Superior temporal gyrus (tissue), 1 donor: ENCODE data around the gene SLC25A11.
"Not testable (repeated sequence)": the region's sequence is repeated elsewhere in the genome, so short reads cannot be mapped to it uniquely, and the experiment has no call there.

Source experiments
- DNase-seq: peaks from one replicate; pipeline ENCODE4 v3.0.0-alpha.2; 2016; ENCODE audit errors: extremely low spot score

SLC25A11 gene

GRCh38 chr17:4920351-4921048 is 19.3 kb downstream of the SLC25A11 start:
- DNase-seq: no peak

- no peak for DNase-seq
Measured at GRCh38 chr17:4919511-4920047, 20.3 kb downstream of the SLC25A11 start.

GRCh38 chr17:4914551-4914950 is 25.3 kb downstream of the SLC25A11 start:
- not testable (repeated sequence) for DNase-seq

- DNase-seq: no peak
Measured at GRCh38 chr17:4913994-4914393, 25.9 kb downstream of the SLC25A11 start.

- DNase-seq: peak; percentile 86
Measured at GRCh38 chr17:4908711-4909496, 30.9 kb downstream of the SLC25A11 start.

- no peak for DNase-seq
Measured at GRCh38 chr17:4908301-4908700, 31.5 kb downstream of the SLC25A11 start.

- DNase-seq: not testable (repeated sequence)
Measured at GRCh38 chr17:4906642-4907041, 33.2 kb downstream of the SLC25A11 start.

GRCh38 chr17:4903051-4903818 is 36.6 kb downstream of the SLC25A11 start, which contains the start of gene CHRNE:
TSS of gene CHRNE (minus strand) at chr17:4903098. CDS start at chr17:4903063, 35 bp downstream.
- peak; percentile 89 for DNase-seq

- no peak for DNase-seq
Measured at GRCh38 chr17:4902540-4902939, 37.3 kb downstream of the SLC25A11 start.

GRCh38 chr17:4901648-4902344 is 38.0 kb downstream of the SLC25A11 start:
- no peak for DNase-seq

- no peak for DNase-seq
Measured at GRCh38 chr17:4901108-4901647, 38.7 kb downstream of the SLC25A11 start.

- no peak for DNase-seq
Measured at GRCh38 chr17:4900231-4901107, 39.4 kb downstream of the SLC25A11 start.

GRCh38 chr17:4899341-4900230 is 40.3 kb downstream of the SLC25A11 start, which contains the start of gene C17orf107:
TSS of gene C17orf107 (plus strand) at chr17:4899536. CDS start at chr17:4899763, 227 bp downstream.
- DNase-seq: peak; percentile 27

- DNase-seq: no peak
Measured at GRCh38 chr17:4898927-4899326, 40.9 kb downstream of the SLC25A11 start.

GRCh38 chr17:4898351-4898750 is 41.5 kb downstream of the SLC25A11 start:
- DNase-seq: no peak

- no peak for DNase-seq
Measured at GRCh38 chr17:4897785-4898184, 42.1 kb downstream of the SLC25A11 start.

- DNase-seq: no peak
Measured at GRCh38 chr17:4897198-4897687, 42.6 kb downstream of the SLC25A11 start.

GRCh38 chr17:4896332-4897197 is 43.3 kb downstream of the SLC25A11 start:
- DNase-seq: no peak
